Cardiac fibroblast (primary cell): ENCODE measurements around the gene LRRC3.

ENCODE experiments used
- DNase-seq, 2 donors: peaks; one replicate each; pipeline versions ENCODE4 v3.0.0 to v3.0.0-alpha.2; 2010; ENCODE audit warnings: low read depth in 2 of 2
- H3K4me3 ChIP-seq, 2 donors: replicated peaks in 1 of 2; 1 replicate in 1 of 2; 2 replicates in 1 of 2; pipeline ENCODE4 v1.5.1; 2011; ENCODE audit warnings: low read depth in 2 of 2, low read length in 2 of 2, mild to moderate bottlenecking in 2 of 2, moderate library complexity in 1 of 2
- TF ChIP-seq, protein P1 (sequence below): IDR thresholded peaks from one replicate; pipeline ENCODE4 v1.5.1; 2011; ENCODE audit warnings: low read depth, mild to moderate bottlenecking, low read length, inconsistent platforms

The LRRC3 gene

DNA sequence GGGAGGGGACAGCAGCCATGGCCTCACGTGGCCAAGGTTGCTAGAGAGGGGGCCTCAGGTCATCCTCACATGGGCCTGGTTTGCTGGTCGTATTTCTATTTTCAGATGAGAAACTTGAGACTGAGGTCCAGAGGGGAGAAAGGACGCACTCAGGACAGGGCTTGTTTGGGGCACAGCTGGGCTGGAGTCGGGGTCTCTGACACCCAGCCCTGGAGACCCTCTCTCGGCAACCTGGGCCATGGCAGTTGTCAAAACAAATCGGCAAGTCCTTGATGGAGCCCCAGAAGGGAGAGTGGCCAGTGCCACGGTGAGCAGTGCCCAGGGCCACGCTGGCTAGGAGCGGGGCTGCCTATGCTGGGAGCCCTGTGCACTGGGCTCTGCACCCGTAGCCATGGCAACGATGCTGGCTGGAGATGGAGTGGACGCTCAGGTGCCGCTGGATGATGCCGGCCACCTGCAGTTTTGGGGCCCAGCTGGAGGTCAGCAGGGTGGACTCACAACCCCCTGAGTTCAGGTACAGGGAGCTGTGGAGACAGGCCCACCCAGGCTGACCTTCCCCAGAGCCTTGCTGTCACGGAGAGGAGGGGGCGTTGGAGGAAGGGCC lies 11.1 kb downstream of the LRRC3 start:
- DNase-seq, result no peak
- TF ChIP-seq, protein P1, sequence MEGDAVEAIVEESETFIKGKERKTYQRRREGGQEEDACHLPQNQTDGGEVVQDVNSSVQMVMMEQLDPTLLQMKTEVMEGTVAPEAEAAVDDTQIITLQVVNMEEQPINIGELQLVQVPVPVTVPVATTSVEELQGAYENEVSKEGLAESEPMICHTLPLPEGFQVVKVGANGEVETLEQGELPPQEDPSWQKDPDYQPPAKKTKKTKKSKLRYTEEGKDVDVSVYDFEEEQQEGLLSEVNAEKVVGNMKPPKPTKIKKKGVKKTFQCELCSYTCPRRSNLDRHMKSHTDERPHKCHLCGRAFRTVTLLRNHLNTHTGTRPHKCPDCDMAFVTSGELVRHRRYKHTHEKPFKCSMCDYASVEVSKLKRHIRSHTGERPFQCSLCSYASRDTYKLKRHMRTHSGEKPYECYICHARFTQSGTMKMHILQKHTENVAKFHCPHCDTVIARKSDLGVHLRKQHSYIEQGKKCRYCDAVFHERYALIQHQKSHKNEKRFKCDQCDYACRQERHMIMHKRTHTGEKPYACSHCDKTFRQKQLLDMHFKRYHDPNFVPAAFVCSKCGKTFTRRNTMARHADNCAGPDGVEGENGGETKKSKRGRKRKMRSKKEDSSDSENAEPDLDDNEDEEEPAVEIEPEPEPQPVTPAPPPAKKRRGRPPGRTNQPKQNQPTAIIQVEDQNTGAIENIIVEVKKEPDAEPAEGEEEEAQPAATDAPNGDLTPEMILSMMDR, result no peak
- H3K4me3 ChIP-seq, result no peak overlapping the region

DNA sequence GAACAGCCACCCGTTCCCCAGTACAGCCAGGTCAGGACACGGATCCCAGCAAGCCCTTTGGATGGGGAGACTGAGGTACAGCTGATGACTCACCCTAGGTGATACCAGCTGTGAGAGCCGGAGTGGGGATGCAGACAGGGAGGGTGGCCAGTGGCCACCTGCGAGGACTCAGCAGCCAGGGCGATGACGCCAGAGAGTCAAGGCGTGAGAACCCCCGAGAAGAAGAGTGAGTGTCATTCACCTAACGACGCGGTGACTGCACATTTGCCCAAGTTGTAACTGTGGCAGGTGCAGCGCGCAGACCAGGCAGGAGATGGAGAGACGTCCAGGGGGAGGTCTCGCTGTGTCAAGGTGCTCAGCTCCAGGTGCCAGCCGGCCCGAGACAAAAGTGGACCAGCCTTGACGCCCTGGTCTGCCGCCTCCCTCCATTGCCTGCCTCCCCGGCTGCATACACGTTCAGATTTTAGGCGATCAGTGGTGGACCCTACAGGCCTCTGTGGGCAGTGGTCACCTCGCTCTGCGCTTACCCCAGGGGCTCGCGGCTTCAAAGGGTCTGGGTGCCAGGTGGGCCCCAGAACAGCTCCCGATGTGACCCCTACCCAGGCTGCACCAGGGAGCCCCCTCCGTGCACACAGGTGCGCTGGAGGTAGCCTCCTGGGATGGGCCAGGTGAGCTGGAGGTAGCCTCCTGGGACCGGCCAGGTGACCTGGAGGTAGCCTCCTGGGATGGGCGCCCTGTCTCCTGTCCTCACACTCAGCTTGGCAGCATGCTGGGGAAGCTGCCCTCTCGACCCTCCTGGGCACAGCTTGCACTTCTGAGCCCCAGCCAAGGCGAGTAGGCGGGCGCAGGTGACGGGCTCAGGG lies 11.9 kb downstream of the LRRC3 start:
- no peak for DNase-seq
- H3K4me3 ChIP-seq, result no peak overlapping the region
- TF ChIP-seq, protein P1, result no peak

DNA sequence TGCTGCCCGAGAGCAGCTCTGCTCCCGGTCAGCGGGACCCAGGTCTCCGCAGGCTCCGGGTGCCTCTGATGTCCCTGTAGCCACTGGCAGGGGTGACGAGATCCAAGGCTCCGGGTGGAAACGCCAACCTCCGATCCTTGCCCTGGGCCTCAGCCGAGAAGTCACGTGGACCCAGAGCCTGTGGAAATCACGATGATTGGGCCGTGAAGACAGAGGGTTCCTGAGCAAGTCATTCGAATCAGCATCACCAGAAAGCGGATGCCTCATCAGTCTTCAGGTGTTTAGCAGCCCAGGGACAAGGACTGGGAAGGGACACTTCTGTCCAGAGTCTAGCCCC lies 12.5 kb downstream of the LRRC3 start:
- no peak overlapping the region for H3K4me3 ChIP-seq
- no peak for DNase-seq
- TF ChIP-seq, protein P1, result no peak

DNA sequence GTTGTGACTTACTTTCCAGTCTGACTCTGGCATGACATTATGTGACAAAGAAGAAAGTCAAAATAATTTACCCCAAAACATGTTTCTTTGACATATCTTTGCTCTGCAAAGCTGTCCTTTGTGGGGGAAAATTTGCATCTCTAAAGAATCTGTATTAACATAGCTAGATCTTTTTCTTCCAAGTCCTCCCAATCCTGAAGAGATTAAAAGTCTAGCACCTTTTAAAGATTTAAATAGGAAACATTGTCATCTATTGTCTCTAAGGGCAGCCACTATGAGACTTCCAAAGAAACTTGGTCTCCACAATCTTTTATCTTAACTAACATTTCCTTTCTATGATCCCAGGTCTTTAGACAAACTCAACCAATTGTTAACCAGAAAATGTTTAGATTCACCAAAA lies 16.0 kb downstream of the LRRC3 start:
- TF ChIP-seq, protein P1, result no peak
- DNase-seq, result no peak
- H3K4me3 ChIP-seq, result no peak overlapping the region

DNA sequence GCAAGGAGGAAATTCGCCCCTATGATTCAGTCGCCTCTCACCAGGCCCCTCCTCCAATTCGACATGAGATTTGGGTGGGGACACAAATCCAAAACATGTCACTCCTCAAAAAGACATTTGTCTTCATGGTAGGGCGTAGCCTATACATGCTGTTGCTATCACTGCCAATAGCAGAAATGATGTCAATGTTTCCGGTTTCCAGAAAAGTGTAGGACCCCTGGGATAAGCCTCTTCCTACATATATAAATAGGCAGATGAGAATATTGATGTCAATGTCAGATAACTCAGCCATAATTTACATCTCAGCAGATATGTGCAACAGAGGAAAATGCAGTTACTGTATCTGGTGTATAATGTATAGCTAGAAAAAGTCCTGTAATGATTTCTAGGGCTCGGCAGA lies 16.7 kb downstream of the LRRC3 start:
- TF ChIP-seq, protein P1, result no peak
- no peak overlapping the region for H3K4me3 ChIP-seq
- no peak for DNase-seq

DNA sequence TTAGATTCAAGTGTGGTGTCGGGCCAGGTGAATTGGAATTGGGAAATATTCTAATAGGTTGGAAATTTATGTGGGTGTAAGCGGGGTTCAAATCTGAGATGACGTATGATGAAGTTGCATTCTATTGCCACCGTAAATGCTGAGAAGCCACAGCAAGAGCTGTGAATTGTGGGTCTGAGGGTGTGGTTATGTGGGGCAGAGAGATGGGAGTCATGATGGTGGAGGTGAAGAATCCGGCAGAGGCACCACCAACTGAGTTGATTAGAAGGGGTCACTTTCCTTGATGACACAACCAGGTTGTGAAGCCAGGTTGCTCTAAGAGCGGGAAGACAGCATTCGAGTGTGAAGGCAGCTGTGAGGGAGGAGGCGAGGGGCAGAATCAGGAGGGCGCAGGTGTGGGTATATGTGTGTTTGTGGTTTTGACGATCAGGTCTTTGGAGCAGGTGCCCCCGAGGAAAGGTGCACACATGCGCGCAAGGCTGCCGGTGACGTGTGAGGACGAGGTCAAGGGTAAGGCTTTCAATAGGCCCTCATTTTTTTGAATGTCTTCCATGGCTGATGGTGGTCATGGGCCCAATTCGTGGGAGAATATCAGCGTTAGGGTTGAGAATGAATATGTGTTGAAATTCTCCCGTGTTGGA lies 18.7 kb downstream of the LRRC3 start:
- no peak for DNase-seq
- no peak overlapping the region for H3K4me3 ChIP-seq
- TF ChIP-seq, protein P1, result no peak
